ENCODE data around the gene GTF3C5.
A peak's percentile ranks its signal among the peaks of the same experiment; 100 is the strongest.
"Not testable (repeated sequence)": the region's sequence is repeated elsewhere in the genome, so short reads cannot be mapped to it uniquely, and the experiment has no call there.

GTF3C5 gene

GRCh38 chr9:133060417-133060841, 29.6 kb downstream of the GTF3C5 start:
- TF ChIP-seq, protein P1, sequence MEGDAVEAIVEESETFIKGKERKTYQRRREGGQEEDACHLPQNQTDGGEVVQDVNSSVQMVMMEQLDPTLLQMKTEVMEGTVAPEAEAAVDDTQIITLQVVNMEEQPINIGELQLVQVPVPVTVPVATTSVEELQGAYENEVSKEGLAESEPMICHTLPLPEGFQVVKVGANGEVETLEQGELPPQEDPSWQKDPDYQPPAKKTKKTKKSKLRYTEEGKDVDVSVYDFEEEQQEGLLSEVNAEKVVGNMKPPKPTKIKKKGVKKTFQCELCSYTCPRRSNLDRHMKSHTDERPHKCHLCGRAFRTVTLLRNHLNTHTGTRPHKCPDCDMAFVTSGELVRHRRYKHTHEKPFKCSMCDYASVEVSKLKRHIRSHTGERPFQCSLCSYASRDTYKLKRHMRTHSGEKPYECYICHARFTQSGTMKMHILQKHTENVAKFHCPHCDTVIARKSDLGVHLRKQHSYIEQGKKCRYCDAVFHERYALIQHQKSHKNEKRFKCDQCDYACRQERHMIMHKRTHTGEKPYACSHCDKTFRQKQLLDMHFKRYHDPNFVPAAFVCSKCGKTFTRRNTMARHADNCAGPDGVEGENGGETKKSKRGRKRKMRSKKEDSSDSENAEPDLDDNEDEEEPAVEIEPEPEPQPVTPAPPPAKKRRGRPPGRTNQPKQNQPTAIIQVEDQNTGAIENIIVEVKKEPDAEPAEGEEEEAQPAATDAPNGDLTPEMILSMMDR (conservative IDR thresholded peaks at IDR 0.05; ENCODE audit: low read length) = no peak
- H3K4me3 ChIP-seq (ENCODE audit: low read length) = no peak overlapping the region
- no peak for DNase-seq (ENCODE audit: low read depth)

- H3K4me3 ChIP-seq (ENCODE audit: low read length) = not testable (repeated sequence)
- DNase-seq (ENCODE audit: low read depth) = peak; percentile 13
Measured at GRCh38 chr9:133061019-133061763, 30.4 kb downstream of the GTF3C5 start.

DNA sequence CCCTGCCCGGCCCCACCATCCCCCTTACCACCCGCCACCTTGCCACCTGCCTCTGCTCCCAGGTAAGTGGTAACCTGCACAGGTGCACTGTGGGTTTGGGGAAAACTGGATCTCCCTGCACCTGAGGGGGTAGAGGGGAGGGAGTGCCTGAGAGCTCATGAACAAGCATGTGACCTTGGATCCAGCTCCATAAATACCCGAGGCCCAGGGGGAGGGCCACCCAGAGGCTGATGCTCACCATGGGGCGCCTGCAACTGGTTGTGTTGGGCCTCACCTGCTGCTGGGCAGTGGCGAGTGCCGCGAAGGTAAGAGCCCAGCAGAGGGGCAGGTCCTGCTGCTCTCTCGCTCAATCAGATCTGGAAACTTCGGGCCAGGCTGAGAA, 31.0 kb downstream of the GTF3C5 start, which contains the start of gene CEL:
CEL (plus strand) TSS at position 218 of the 382 bp plus-strand sequence; CDS start at position 240, 22 bp downstream.
- DNase-seq (ENCODE audit: low read depth); H3K4me3 ChIP-seq (ENCODE audit: low read length): not testable (repeated sequence)

DNA sequence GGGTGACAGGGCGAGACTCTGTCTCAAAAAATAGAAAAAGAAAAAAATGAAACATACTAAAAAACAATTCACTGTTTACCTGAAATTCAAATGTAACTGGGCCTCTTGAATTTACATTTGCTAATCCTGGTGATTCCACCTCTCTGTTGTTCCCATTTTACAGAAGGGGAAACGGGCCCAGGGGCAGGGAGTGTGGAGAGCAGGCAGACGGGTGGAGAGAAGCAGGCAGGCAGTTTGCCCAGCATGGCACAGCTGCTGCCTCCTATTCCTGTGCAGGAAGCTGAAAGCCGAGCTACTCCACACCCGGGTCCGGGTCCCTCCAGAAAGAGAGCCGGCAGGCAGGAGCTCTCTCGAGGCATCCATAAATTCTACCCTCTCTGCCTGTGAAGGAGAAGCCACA, 31.8 kb downstream of the GTF3C5 start:
- not testable (repeated sequence) for DNase-seq (ENCODE audit: low read depth); H3K4me3 ChIP-seq (ENCODE audit: low read length)

- DNase-seq (ENCODE audit: low read depth) = no peak
- TF ChIP-seq, protein P1 (conservative IDR thresholded peaks at IDR 0.05; ENCODE audit: low read length) = no peak
- H3K4me3 ChIP-seq (ENCODE audit: low read length) = no peak overlapping the region
Measured at GRCh38 chr9:133063159-133063499, 32.3 kb downstream of the GTF3C5 start.

- TF ChIP-seq, protein P1 (conservative IDR thresholded peaks at IDR 0.05; ENCODE audit: low read length) = no peak
- H3K4me3 ChIP-seq (ENCODE audit: low read length) = no peak overlapping the region
- DNase-seq (ENCODE audit: low read depth) = no peak
Measured at GRCh38 chr9:133063500-133064231, 32.9 kb downstream of the GTF3C5 start.

GRCh38 chr9:133064241-133065069, 33.7 kb downstream of the GTF3C5 start:
- no peak overlapping the region for H3K4me3 ChIP-seq (ENCODE audit: low read length)

GRCh38 chr9:133065070-133065388, 34.2 kb downstream of the GTF3C5 start:
- DNase-seq (ENCODE audit: low read depth) = no peak
- no peak overlapping the region for H3K4me3 ChIP-seq (ENCODE audit: low read length)
- TF ChIP-seq, protein P1 (conservative IDR thresholded peaks at IDR 0.05; ENCODE audit: low read length) = no peak

More at GRCh38 chr9:133064241-133065069, 33.7 kb downstream of the GTF3C5 start:
- DNase-seq (ENCODE audit: low read depth) = no peak
- TF ChIP-seq, protein P1 (conservative IDR thresholded peaks at IDR 0.05; ENCODE audit: low read length) = no peak
